ENCODE results near the gene NELFE. TPM values are rescaled to one million over a fixed set of nuclear protein-coding genes. Genes with fewer than 3 reads are reported as not detected.
"Not testable (repeated sequence)": the region's sequence is repeated elsewhere in the genome, so short reads cannot be mapped to it uniquely, and the experiment has no call there.

Gene NELFE
- total and polyA plus RNA-seq, 9 donors = 54.8 to 84.5 (median 65.8) TPM

DNA sequence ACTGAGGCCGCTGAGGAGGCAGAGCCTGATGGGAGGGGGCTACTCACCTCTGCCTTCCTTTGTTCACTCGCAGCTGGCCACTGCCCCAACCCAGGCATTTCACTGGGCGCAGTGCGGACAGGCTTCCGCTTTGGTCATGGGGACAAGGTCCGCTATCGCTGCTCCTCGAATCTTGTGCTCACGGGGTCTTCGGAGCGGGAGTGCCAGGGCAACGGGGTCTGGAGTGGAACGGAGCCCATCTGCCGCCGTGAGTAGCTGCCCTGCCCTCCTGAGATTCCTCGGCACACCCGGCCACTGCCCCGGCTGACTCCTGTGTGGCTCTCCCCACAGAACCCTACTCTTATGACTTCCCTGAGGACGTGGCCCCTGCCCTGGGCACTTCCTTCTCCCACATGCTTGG is 25.2 kb downstream of the NELFE start:
- Histone ChIP-seq H3K27me3 (no peaks in the 10 kb centered on the region), H3K4me1 (ENCODE audit: insufficient read depth) (no peaks in the 10 kb centered on the region), H3K36me3 (no peaks in the 10 kb centered on the region), H3K4me3 (no peak overlapping the region), H3K27ac (no peak overlapping the region), H3K9me3 (no peaks in the 10 kb centered on the region)
- no peak for DNase-seq
- TF ChIP-seq, protein P1, sequence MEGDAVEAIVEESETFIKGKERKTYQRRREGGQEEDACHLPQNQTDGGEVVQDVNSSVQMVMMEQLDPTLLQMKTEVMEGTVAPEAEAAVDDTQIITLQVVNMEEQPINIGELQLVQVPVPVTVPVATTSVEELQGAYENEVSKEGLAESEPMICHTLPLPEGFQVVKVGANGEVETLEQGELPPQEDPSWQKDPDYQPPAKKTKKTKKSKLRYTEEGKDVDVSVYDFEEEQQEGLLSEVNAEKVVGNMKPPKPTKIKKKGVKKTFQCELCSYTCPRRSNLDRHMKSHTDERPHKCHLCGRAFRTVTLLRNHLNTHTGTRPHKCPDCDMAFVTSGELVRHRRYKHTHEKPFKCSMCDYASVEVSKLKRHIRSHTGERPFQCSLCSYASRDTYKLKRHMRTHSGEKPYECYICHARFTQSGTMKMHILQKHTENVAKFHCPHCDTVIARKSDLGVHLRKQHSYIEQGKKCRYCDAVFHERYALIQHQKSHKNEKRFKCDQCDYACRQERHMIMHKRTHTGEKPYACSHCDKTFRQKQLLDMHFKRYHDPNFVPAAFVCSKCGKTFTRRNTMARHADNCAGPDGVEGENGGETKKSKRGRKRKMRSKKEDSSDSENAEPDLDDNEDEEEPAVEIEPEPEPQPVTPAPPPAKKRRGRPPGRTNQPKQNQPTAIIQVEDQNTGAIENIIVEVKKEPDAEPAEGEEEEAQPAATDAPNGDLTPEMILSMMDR (IDR thresholded peaks at IDR 0.05) = no peak
- intact Hi-C loops (cut with DNase I) = no loop called here
- WGBS, 3 donors = 87 to 91% (median 87%) methylated on average over 19 of the region's 19 CpGs

DNA sequence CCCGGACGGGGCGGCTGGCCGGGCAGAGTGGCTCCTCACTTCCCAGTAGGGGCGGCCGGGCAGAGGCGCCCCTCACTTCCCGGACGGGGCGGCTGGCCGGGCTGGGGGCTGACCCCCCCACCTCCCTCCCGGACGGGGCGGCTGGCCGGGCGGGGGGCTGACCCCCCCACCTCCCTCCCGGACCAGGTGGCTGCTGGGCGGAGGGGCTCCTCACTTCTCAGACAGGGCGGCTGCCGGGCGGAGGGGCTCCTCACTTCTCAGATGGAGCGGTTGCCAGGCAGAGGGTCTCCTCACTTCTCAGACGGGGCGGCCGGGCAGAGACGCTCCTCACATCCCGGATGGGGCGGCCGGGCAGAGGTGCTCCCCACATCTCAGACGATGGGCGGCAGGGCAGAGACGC is 26.6 kb downstream of the NELFE start:
- H3K27me3 ChIP-seq; H3K9me3 ChIP-seq; H3K36me3 ChIP-seq; H3K4me1 ChIP-seq (ENCODE audit: insufficient read depth); H3K27ac ChIP-seq; DNase-seq; H3K4me3 ChIP-seq; intact Hi-C loops (cut with DNase I): not testable (repeated sequence)
- WGBS, 3 donors = 88 to 96% (median 88%) methylated on average over 11 to 23 of the region's 32 CpGs

DNA sequence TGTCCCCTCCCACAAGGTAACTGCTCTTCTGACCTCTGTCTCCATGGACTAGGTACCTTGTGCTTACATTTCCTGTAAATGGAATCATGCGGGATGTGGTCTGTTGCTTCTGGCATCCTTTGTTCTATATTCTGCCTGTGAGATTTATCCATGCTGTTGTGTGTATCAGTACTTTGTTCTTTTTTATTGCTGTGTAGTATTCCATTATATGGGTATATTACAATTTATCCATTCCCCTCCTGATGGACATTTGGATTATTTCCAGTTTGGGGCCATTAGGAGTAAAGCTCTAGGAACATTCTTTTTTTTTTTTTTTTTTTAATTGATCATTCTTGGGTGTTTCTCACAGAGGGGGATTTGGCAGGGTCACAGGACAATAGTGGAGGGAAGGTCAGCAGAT is 27.8 kb downstream of the NELFE start:
- H3K4me1 ChIP-seq (ENCODE audit: insufficient read depth) = no peaks in the 10 kb centered on the region
- H3K9me3 ChIP-seq = no peaks in the 10 kb centered on the region
- no peak overlapping the region for H3K27ac ChIP-seq
- H3K4me3 ChIP-seq = no peak overlapping the region
- H3K27me3 ChIP-seq = no peaks in the 10 kb centered on the region
- intact Hi-C loops (cut with DNase I) = no loop called here
- DNase-seq = no peak
- no peaks in the 10 kb centered on the region for H3K36me3 ChIP-seq
- WGBS, 3 donors = 87 to 96% (median 96%) methylated on average over 1 of the region's 1 CpG
- TF ChIP-seq POLR2A (IDR thresholded peaks at IDR 0.05) (no peak), EP300 (IDR thresholded peaks at IDR 0.05) (no peak)
- TF ChIP-seq, protein P1 (IDR thresholded peaks at IDR 0.05) = no peak

DNA sequence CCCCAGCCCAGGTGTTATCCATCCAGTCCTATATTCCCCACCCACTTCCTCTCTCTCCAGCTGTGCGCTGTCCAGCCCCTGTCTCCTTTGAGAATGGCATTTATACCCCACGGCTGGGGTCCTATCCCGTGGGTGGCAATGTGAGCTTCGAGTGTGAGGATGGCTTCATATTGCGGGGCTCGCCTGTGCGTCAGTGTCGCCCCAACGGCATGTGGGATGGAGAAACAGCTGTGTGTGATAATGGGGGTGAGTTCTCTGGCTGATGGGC is 30.2 kb downstream of the NELFE start:
- intact Hi-C loops (cut with DNase I) = no loop called here
- Histone ChIP-seq H3K27ac (no peak overlapping the region), H3K9me3 (no peaks in the 10 kb centered on the region), H3K4me3 (no peak overlapping the region), H3K36me3 (no peaks in the 10 kb centered on the region), H3K4me1 (ENCODE audit: insufficient read depth) (no peaks in the 10 kb centered on the region), H3K27me3 (no peaks in the 10 kb centered on the region)
- TF ChIP-seq, protein P1 (IDR thresholded peaks at IDR 0.05) = no peak
- TF ChIP-seq POLR2A (IDR thresholded peaks at IDR 0.05) (no peak), EP300 (IDR thresholded peaks at IDR 0.05) (no peak)
- DNase-seq = no peak
- 70 to 78% (median 76%) methylated on average over 9 of the region's 9 CpGs for WGBS, 3 donors

DNA sequence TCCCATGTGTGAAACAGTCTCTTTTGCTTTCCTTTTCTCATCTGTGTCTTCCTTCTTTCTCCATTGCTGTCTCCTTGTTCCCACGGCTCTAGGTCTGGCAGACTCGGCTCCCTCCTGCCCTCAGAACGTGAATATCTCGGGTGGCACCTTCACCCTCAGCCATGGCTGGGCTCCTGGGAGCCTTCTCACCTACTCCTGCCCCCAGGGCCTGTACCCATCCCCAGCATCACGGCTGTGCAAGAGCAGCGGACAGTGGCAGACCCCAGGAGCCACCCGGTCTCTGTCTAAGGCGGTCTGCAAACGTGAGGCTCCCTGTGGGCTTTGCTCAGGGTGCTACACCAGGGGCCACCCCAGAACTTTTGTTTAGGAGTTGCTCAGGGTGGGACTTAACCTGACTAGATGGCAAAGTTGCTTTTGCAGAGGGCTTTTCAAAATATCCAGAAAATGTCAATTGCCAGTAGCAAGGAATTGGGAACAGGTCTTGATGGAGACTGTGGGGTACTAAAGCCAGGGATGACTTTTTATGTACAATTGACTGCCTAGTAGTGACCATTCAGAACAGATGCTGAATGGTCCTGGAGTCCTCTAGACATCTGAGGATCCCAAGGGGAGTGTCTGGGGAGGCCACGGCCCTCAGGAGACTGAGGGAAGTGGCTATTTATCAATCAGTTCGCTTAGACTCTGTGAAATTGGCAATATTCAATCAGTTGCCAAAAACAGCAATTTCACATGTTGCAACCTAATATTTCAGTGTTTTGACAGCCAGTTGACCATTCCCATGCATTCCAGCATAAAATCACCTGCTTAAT is 30.7 kb downstream of the NELFE start:
- 65 to 71% (median 71%) methylated on average over 11 of the region's 11 CpGs for WGBS, 3 donors
- Histone ChIP-seq H3K9me3 (no peaks in the 10 kb centered on the region), H3K36me3 (no peaks in the 10 kb centered on the region), H3K4me3 (no peak overlapping the region), H3K27ac (no peak overlapping the region), H3K4me1 (ENCODE audit: insufficient read depth) (no peaks in the 10 kb centered on the region), H3K27me3 (no peaks in the 10 kb centered on the region)
- DNase-seq = no peak
- no peak for TF ChIP-seq POLR2A (IDR thresholded peaks at IDR 0.05)
- no peak for TF ChIP-seq EP300 (IDR thresholded peaks at IDR 0.05)
- TF ChIP-seq, protein P1 (IDR thresholded peaks at IDR 0.05) = no peak
- intact Hi-C loops (cut with DNase I) = no loop called here
